ENCODE results near the gene SUCLG1.
"Not testable (repeated sequence)": the region's sequence is repeated elsewhere in the genome, so short reads cannot be mapped to it uniquely, and the experiment has no call there.

DNA sequence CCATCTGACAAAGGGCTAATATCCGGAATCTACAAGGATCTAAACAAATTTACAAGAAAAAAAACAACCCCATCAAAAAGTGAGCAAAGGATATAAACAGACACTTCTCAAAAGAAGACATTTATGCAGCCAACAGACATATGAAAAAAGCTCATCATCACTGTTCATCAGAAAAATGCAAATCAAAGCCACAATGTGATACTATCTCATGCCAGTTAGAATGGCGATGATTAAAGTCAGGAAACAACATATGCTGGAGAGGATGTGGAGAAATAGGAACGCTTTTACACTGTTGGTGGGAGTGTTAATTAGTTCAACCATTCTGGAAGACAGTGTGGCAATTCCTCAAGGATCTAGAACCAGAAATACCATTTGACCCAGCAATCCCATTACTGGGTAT is 57.0 kb downstream of the SUCLG1 start:
- TF ChIP-seq, protein P1, sequence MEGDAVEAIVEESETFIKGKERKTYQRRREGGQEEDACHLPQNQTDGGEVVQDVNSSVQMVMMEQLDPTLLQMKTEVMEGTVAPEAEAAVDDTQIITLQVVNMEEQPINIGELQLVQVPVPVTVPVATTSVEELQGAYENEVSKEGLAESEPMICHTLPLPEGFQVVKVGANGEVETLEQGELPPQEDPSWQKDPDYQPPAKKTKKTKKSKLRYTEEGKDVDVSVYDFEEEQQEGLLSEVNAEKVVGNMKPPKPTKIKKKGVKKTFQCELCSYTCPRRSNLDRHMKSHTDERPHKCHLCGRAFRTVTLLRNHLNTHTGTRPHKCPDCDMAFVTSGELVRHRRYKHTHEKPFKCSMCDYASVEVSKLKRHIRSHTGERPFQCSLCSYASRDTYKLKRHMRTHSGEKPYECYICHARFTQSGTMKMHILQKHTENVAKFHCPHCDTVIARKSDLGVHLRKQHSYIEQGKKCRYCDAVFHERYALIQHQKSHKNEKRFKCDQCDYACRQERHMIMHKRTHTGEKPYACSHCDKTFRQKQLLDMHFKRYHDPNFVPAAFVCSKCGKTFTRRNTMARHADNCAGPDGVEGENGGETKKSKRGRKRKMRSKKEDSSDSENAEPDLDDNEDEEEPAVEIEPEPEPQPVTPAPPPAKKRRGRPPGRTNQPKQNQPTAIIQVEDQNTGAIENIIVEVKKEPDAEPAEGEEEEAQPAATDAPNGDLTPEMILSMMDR (IDR thresholded peaks at IDR 0.05): not testable (repeated sequence)
- not testable (repeated sequence) for TF ChIP-seq POLR2A (IDR thresholded peaks at IDR 0.05; ENCODE audit: low read depth); EP300 (IDR thresholded peaks at IDR 0.05); POLR2AphosphoS5 (IDR thresholded peaks at IDR 0.05)

Data from esophagus muscularis mucosa (tissue), 4 donors.